Smooth muscle cell (in vitro differentiated cells): ENCODE results near the gene ASF1B. TPM values are rescaled to one million over a fixed set of nuclear protein-coding genes. Genes with fewer than 3 reads are reported as not detected.

Experiments
- DNase-seq: peaks from one replicate; lab custom pipeline; 2025; ENCODE audit not compliant: unreplicated experiment; lab: John Stamatoyannopoulos, UW
- H2AFZ ChIP-seq: fragments of 200-600 bp; sonication (generic); 2 replicates; pipeline ENCODE4 v1.6.0; 2016; ENCODE audit warnings: antibody characterized with exemption, low read depth, mild to moderate bottlenecking
- H3F3A ChIP-seq: fragments of 200-600 bp; sonication (generic); 2 replicates; pipeline ENCODE4 v1.6.0; 2017; ENCODE audit warnings: antibody characterized with exemption, low read depth
- H3K27ac ChIP-seq: fragments of 200-600 bp; sonication (generic); 2 replicates; pipeline ENCODE4 v1.5.1; 2016; ENCODE audit warnings: low read depth, mild to moderate bottlenecking
- H3K27me3 ChIP-seq: fragments of 200-600 bp; sonication (generic); 2 replicates; pipeline ENCODE4 v1.6.1; 2016; ENCODE audit warnings: low read depth, mild to moderate bottlenecking
- H3K36me3 ChIP-seq: fragments of 200-600 bp; sonication (generic); 2 replicates; pipeline ENCODE4 v1.5.1; 2016; ENCODE audit warnings: low read depth
- H3K4me1 ChIP-seq: fragments of 200-600 bp; sonication (generic); 2 replicates; pipeline ENCODE4 v1.5.1; 2016; ENCODE audit warnings: low read depth
- H3K4me2 ChIP-seq: fragments of 200-600 bp; sonication (generic); 2 replicates; pipeline ENCODE4 v1.6.0; 2016; ENCODE audit warnings: mild to moderate bottlenecking
- H3K4me3 ChIP-seq: fragments of 200-600 bp; sonication (generic); 2 replicates; pipeline ENCODE4 v1.5.1; 2016; ENCODE audit warnings: mild to moderate bottlenecking
- H3K79me2 ChIP-seq: fragments of 200-600 bp; sonication (generic); 2 replicates; pipeline ENCODE4 v1.6.0; 2016; ENCODE audit warnings: low read depth, mild to moderate bottlenecking
- H3K9ac ChIP-seq: fragments of 200-600 bp; sonication (generic); 2 replicates; pipeline ENCODE4 v1.6.0; 2016; ENCODE audit warnings: low read depth
- H3K9me3 ChIP-seq: fragments of 200-600 bp; sonication (generic); replicated peaks from 2 replicates; pipeline ENCODE4 v1.5.1; 2016; ENCODE audit warnings: low read depth
- H4K20me1 ChIP-seq: fragments of 200-600 bp; sonication (generic); 2 replicates; pipeline ENCODE4 v1.6.0; 2016; ENCODE audit warnings: low read depth
- WGBS: methylation state at CpG from one replicate; pipeline ENCODE4 v1.1.7; 2016; ENCODE audit warnings: low lambda C conversion rate; 5-methylcytosine and 5-hydroxymethylcytosine counted together
- polyA plus RNA-seq: library from polyadenylated mRNA; unstranded; fragments of >200 nt; fragmentation: Nextera tagmentation; extraction: Ambion mirVana; gene quantifications from 2 replicates; pipeline ENCODE4 v1.2.1, GENCODE V29; 2016
- total RNA-seq: library from RNA; depleted of rRNA; stranded (reverse); fragments of >200 nt; gene quantifications from 2 replicates; pipeline ENCODE4 v1.2.3, GENCODE V29; 2014
- TF ChIP-seq, protein P1 (sequence below): fragments of 200-600 bp; sonication (generic); IDR thresholded peaks from 2 replicates; pipeline ENCODE4 v1.5.1; 2017; ENCODE audit warnings: borderline replicate concordance, mild to moderate bottlenecking, antibody characterized with exemption; ENCODE audit not compliant: insufficient read depth, poor library complexity, severe bottlenecking

ASF1B gene
- total and polyA plus RNA-seq, 2 experiments from 2014 or later: 11.3 to 13.4 TPM

DNA sequence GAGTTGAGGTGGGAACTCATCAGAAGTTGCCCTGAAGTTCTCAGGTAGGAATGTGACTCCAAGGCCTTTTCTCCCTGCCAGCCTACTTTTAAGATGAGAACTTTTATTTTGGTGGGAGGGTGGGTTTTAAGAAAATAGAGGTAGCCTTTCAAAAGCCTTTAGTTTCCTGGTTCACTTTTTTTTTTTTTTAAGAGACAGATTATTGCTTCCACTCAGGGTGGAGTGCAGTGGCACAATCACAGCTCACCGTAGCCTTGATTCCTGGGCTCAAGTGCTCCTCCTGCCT is 53.8 kb downstream of the ASF1B start:
- Histone ChIP-seq H3K36me3 (no peaks in the 10 kb centered on the region), H3K27ac (no peak overlapping the region), H2AFZ (no peak overlapping the region), H3K9ac (no peak overlapping the region), H3K79me2 (peaks cover 5% of the 10 kb centered on the region), H3F3A (no peaks in the 10 kb centered on the region), H4K20me1 (no peaks in the 10 kb centered on the region), H3K27me3 (no peaks in the 10 kb centered on the region), H3K9me3 (no peaks in the 10 kb centered on the region), H3K4me2 (peak overlapping the region; percentile 91), H3K4me3 (peak overlapping the region; percentile 80), H3K4me1 (no peaks in the 10 kb centered on the region)
- no peak for DNase-seq
- WGBS: 29% methylated on average over 1 of the region's 1 CpG
- TF ChIP-seq, protein P1, sequence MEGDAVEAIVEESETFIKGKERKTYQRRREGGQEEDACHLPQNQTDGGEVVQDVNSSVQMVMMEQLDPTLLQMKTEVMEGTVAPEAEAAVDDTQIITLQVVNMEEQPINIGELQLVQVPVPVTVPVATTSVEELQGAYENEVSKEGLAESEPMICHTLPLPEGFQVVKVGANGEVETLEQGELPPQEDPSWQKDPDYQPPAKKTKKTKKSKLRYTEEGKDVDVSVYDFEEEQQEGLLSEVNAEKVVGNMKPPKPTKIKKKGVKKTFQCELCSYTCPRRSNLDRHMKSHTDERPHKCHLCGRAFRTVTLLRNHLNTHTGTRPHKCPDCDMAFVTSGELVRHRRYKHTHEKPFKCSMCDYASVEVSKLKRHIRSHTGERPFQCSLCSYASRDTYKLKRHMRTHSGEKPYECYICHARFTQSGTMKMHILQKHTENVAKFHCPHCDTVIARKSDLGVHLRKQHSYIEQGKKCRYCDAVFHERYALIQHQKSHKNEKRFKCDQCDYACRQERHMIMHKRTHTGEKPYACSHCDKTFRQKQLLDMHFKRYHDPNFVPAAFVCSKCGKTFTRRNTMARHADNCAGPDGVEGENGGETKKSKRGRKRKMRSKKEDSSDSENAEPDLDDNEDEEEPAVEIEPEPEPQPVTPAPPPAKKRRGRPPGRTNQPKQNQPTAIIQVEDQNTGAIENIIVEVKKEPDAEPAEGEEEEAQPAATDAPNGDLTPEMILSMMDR: no peak

DNA sequence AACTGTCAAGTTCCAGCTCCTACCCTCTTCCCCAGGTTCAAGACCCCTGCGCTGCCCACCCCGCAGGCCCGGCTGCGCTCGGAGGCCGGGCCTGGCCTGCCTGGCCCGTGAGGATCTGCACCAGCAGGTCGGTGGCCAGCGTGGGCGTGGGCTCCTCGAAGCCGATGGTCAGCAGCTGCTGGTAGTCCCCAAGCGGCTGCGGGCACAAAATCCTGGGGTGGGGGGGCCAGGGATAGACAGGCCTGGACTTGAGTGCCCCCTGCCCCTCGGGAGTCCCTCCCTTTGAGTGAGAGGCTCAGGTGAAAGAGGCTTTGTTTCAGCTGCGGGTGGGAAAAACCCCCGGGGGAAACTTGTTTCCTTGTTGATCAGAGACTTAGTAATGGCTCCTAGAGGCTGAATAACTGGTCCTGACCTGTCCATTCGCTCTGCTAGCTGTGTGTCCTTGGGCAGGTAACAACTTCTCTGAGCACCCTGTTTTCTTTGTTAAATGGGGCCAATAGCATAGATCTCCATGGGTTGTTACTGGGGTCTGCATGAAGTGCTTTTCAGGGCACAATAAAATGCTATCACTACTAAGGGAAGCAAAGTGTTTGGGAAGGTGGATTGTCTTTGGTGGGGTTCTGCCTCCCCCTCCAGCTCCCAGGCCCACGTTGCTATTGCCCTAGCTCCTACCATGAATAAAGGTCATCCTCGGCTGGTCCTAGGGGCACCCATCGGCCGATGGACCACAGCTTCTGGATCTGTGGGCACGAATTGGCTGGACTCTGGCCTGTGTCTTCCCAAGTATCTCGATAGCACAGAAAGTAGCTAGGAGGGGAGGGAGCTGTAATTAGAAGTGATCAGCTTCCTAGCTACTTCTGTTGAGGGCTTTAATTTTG is 54.4 kb downstream of the ASF1B start:
- peak overlapping the region; percentile 80 for H3K4me3 ChIP-seq
- peak overlapping the region; percentile 78 for H2AFZ ChIP-seq
- H3K4me1 ChIP-seq: no peaks in the 10 kb centered on the region
- peaks cover 5% of the 10 kb centered on the region for H3K79me2 ChIP-seq
- peak overlapping the region; percentile 91 for H3K4me2 ChIP-seq
- H3K9ac ChIP-seq: peak overlapping the region; percentile 52
- TF ChIP-seq, protein P1: no peak
- H3K27ac ChIP-seq: peak overlapping the region; percentile 71
- DNase-seq: no peak
- H3K27me3 ChIP-seq: no peaks in the 10 kb centered on the region
- WGBS: 34% methylated on average over 23 of the region's 24 CpGs
- no peaks in the 10 kb centered on the region for H3K36me3 ChIP-seq
- H3F3A ChIP-seq: no peaks in the 10 kb centered on the region
- H4K20me1 ChIP-seq: no peaks in the 10 kb centered on the region
- H3K9me3 ChIP-seq: no peaks in the 10 kb centered on the region

DNA sequence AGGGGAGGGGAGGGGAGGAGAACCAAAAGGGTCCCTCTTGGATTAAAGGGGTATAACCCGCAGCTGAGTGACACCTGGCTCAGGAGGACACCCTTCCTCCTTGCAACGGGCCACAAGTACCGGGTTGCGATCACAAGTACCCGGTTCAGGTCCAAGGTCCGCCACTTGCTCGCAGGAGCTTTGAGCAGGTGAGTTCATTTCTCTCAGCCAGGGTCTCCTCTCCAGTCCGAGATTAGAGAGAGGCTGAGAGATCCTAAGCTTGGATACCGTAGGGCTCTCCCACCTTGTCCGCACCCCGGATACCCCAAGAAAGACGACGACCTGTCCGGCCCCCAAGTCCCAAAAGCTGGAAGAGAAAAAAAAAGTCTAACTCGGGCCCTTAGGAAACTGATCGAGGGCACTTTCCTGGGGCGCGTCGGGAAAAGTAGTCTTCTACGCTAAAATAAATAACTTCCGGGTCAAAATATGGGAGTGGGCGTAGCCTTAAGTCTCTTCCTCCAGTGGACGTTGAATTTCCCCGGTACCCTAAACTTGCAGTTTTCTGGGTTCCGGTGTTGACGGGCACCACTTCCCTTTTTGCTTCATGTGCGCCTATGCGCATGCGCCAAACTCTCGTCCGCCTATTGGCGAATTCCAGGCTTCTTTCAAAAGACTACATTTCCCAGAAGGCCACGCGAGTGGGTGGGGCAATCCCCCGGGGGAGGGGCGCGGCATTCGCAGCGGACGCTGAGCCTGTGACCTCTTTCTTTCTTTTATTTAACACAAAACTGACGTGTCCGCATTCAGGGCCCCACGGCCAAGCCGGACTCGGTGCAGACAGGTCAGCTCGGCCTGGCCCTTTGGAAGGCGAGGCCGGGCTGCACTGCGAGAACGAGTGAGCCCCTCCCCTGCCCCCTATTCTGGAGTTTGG is 55.2 kb downstream of the ASF1B start:
- WGBS: 2% methylated on average over 49 of the region's 50 CpGs
- DNase-seq: peak; percentile 91
- H3K9ac ChIP-seq: peak overlapping the region; percentile 72
- peaks cover 7% of the 10 kb centered on the region for H3K79me2 ChIP-seq
- no peaks in the 10 kb centered on the region for H3K4me1 ChIP-seq
- H3K4me3 ChIP-seq: peak overlapping the region; percentile 80
- H3K27me3 ChIP-seq: no peaks in the 10 kb centered on the region
- no peaks in the 10 kb centered on the region for H3K36me3 ChIP-seq
- H4K20me1 ChIP-seq: no peaks in the 10 kb centered on the region
- peak overlapping the region; percentile 90 for H2AFZ ChIP-seq
- no peaks in the 10 kb centered on the region for H3K9me3 ChIP-seq
- H3K4me2 ChIP-seq: peak overlapping the region; percentile 91
- TF ChIP-seq, protein P1: no peak
- H3F3A ChIP-seq: no peaks in the 10 kb centered on the region
- peak overlapping the region; percentile 71 for H3K27ac ChIP-seq
